ENCODE measurements around the gene ARFIP1. TPM values are rescaled to one million over a fixed set of nuclear protein-coding genes. Genes with fewer than 3 reads are reported as not detected.

Gene ARFIP1
- total RNA-seq, 1 experiment from 2014 or later = 32.7 TPM

GRCh38 chr4:152856960-152857359 lies 77.2 kb downstream of the ARFIP1 start:
- Histone ChIP-seq H3K27ac (ENCODE audit: low read depth, low read length) (no peak overlapping the region), H3K27me3 (ENCODE audit: insufficient read depth, low read length) (no peaks in the 10 kb centered on the region), H3K9me2 (ENCODE audit: insufficient read depth) (no peaks in the 10 kb centered on the region), H3K4me3 (replicated peaks in 1 of 2; ENCODE audit: low read depth in 1 of 2, low read length in 2 of 2) (no peak overlapping the region), H3K9ac (ENCODE audit: low read length) (no peak overlapping the region), H3K4me1 (ENCODE audit: control insufficient read depth in 1 of 2, insufficient read depth in 2 of 2, low read length in 2 of 2) (no peaks in the 10 kb centered on the region), H3K9me3 (ENCODE audit: control insufficient read depth in 1 of 2, insufficient read depth in 1 of 2, low read depth in 1 of 2, low read length in 2 of 2) (peaks cover 3 to 4% of the 10 kb centered on the region in 2 experiments; a peak in 2 of 4 replicates), H4K20me1 (ENCODE audit: insufficient read depth) (no peaks in the 10 kb centered on the region), H3K79me2 (ENCODE audit: insufficient read depth, low read length) (peaks cover 11% of the 10 kb centered on the region), H3K36me3 (ENCODE audit: control insufficient read depth in 1 of 2, insufficient read depth in 2 of 2, low read length in 2 of 2) (no peaks in the 10 kb centered on the region), H3K4me2 (ENCODE audit: low read length) (no peak overlapping the region), H2AFZ (ENCODE audit: low read depth, low read length, poor library complexity, severe bottlenecking) (no peak overlapping the region)
- TF ChIP-seq REST (IDR thresholded peaks at IDR 0.05; ENCODE audit: low read depth) (no peak), MAX (IDR thresholded peaks at IDR 0.05) (no peak), ZNF274 (IDR thresholded peaks at IDR 0.05; ENCODE audit: low read depth, low read length) (no peak), SP1 (IDR thresholded peaks at IDR 0.05; ENCODE audit: low read depth) (no peak), YY1 (IDR thresholded peaks at IDR 0.05; ENCODE audit: extremely low read depth, insufficient replicate concordance, low read depth, low read length) (no peak), EZH2 (IDR thresholded peaks at IDR 0.05) (no peak), TCF7L2 (IDR thresholded peaks at IDR 0.05; ENCODE audit: borderline replicate concordance, extremely low read depth, insufficient read depth, insufficient read length) (no peak), SRF (IDR thresholded peaks at IDR 0.05; ENCODE audit: low read depth) (no peak), CEBPB (IDR thresholded peaks at IDR 0.05; ENCODE audit: low read depth) (no peak), RAD21 (IDR thresholded peaks at IDR 0.05; ENCODE audit: low read depth) (no peak), CTCF (IDR thresholded peaks at IDR 0.05 in 2 of 3, conservative IDR thresholded peaks at IDR 0.05 in 1 of 3; ENCODE audit: borderline replicate concordance in 1 of 3, insufficient read depth in 1 of 3, low read depth in 2 of 3, low read length in 2 of 3) (no peak), FOSL1 (IDR thresholded peaks at IDR 0.05; ENCODE audit: low read depth) (no peak)
- ChIA-PET POLR2A (no interaction called here), RAD21 (ENCODE audit: low non-redundant PET in 1 of 2, low total read pairs in 2 of 2, uncharacterized antibody in 2 of 2, unreplicated experiment in 2 of 2) (no interaction called here), CTCF (no interaction called here)
- no TSS peak for BruUV-seq (replicated peaks)
- intact Hi-C loops (cut with micrococcal nuclease) = no loop called here
- DNase-seq (ENCODE audit: low read depth, low spot score) (no peak), ATAC-seq (no peak)
